GM21786 (cell line): ENCODE measurements around the gene ID3.
A peak's percentile ranks its signal among the peaks of the same experiment; 100 is the strongest.
"Not testable (repeated sequence)": the region's sequence is repeated elsewhere in the genome, so short reads cannot be mapped to it uniquely, and the experiment has no call there.

Source experiments
- ATAC-seq: cut with Tn5 transposase; IDR thresholded peaks from one replicate; pipeline ENCODE4 v1.9.1; 2021; ENCODE audit not compliant: unreplicated experiment

Gene ID3

GRCh38 chr1:23589585-23589986, 30.3 kb upstream of the ID3 start:
- no peak for ATAC-seq

- no peak for ATAC-seq
Measured at GRCh38 chr1:23588749-23589548, 29.6 kb upstream of the ID3 start.

- no peak for ATAC-seq
Measured at GRCh38 chr1:23585321-23586022, 26.2 kb upstream of the ID3 start.

- ATAC-seq, result not testable (repeated sequence)
Measured at GRCh38 chr1:23583727-23584126, 24.4 kb upstream of the ID3 start.

GRCh38 chr1:23582820-23583219, 23.5 kb upstream of the ID3 start:
- ATAC-seq, result no peak

GRCh38 chr1:23581219-23581618, 21.9 kb upstream of the ID3 start:
- no peak for ATAC-seq

GRCh38 chr1:23578997-23579363, 19.7 kb upstream of the ID3 start:
- ATAC-seq, result no peak

- ATAC-seq, result no peak
Measured at GRCh38 chr1:23578311-23578996, 19.2 kb upstream of the ID3 start.

- ATAC-seq, result peak; percentile 81
Measured at GRCh38 chr1:23577056-23578004, 18.0 kb upstream of the ID3 start.

- no peak for ATAC-seq
Measured at GRCh38 chr1:23576338-23577055, 17.2 kb upstream of the ID3 start.

- no peak for ATAC-seq
Measured at GRCh38 chr1:23575226-23575810, 16.0 kb upstream of the ID3 start.

- ATAC-seq, result peak; percentile 27
Measured at GRCh38 chr1:23574265-23574754, 15.0 kb upstream of the ID3 start.

- ATAC-seq, result no peak
Measured at GRCh38 chr1:23573574-23574182, 14.4 kb upstream of the ID3 start.

- no peak for ATAC-seq
Measured at GRCh38 chr1:23571465-23571864, 12.2 kb upstream of the ID3 start.

- no peak for ATAC-seq
Measured at GRCh38 chr1:23570001-23570691, 10.8 kb upstream of the ID3 start.

GRCh38 chr1:23568608-23569383, 9.5 kb upstream of the ID3 start:
- no peak for ATAC-seq

GRCh38 chr1:23567996-23568607, 8.8 kb upstream of the ID3 start:
- no peak for ATAC-seq
